CD14-positive monocyte (primary cell): ENCODE results near the gene TMBIM4. TPM values are rescaled to one million over a fixed set of nuclear protein-coding genes. Genes with fewer than 3 reads are reported as not detected.

Experiments
- DNase-seq, 3 donors: peaks; one replicate each; pipeline ENCODE4 v3.0.0-alpha.2; 2011 to 2022
- H2AFZ ChIP-seq: 2 replicates; pipeline ENCODE4 v1.6.0; 2012; ENCODE audit warnings: mild to moderate bottlenecking, low read depth, low read length, inconsistent platforms; ENCODE audit not compliant: insufficient read depth, poor library complexity, severe bottlenecking
- H3K27ac ChIP-seq, 2 donors: 1 replicate in 1 of 2; 2 replicates in 1 of 2; pipeline ENCODE4 v1.5.1; 2012 to 2013; ENCODE audit warnings: low read length in 2 of 2, control low read depth in 1 of 2, inconsistent platforms in 1 of 2, low read depth in 1 of 2, mild to moderate bottlenecking in 1 of 2
- H3K27me3 ChIP-seq, 2 donors: one replicate each; pipeline versions ENCODE4 v1.6.0 to v1.6.1; 2011 to 2013; ENCODE audit warnings: low read length in 2 of 2; ENCODE audit not compliant: control insufficient read depth in 2 of 2, insufficient read depth in 2 of 2
- H3K36me3 ChIP-seq, 2 donors: replicated peaks in 1 of 2; 1 replicate in 1 of 2; 2 replicates in 1 of 2; pipeline versions ENCODE4 v1.5.1 to v1.6.1; 2012 to 2013; ENCODE audit warnings: low read length in 2 of 2, control low read depth in 1 of 2, inconsistent platforms in 1 of 2, mild to moderate bottlenecking in 1 of 2; ENCODE audit not compliant: insufficient read depth in 2 of 2, control insufficient read depth in 1 of 2
- H3K4me1 ChIP-seq, 2 donors: 1 replicate in 1 of 2; 2 replicates in 1 of 2; pipeline versions ENCODE4 v1.5.1 to v1.6.1; 2012 to 2013; ENCODE audit warnings: low read length in 2 of 2, control low read depth in 1 of 2, inconsistent platforms in 1 of 2, mild to moderate bottlenecking in 1 of 2, moderate library complexity in 1 of 2; ENCODE audit not compliant: insufficient read depth in 2 of 2, control insufficient read depth in 1 of 2
- H3K4me2 ChIP-seq: replicated peaks from 2 replicates; pipeline ENCODE3; 2012; ENCODE audit warnings: low read length, moderate library complexity, mild to moderate bottlenecking; ENCODE audit not compliant: poor library complexity, severe bottlenecking; ENCODE audit errors: extremely low read depth
- H3K4me3 ChIP-seq, 3 experiments: fragments of 200-600 bp in 1 of 3; sonication (generic) in 1 of 3; replicated peaks in 1 of 3; 1 replicate in 2 of 3; 2 replicates in 1 of 3; pipeline ENCODE4 v1.5.1; 2011 to 2013; ENCODE audit warnings: low read length in 3 of 3, mild to moderate bottlenecking in 3 of 3, control low read depth in 2 of 3, low read depth in 2 of 3, inconsistent platforms in 1 of 3, moderate library complexity in 1 of 3
- H3K79me2 ChIP-seq: 2 replicates; pipeline ENCODE4 v1.6.0; 2012; ENCODE audit warnings: mild to moderate bottlenecking, control low read depth, inconsistent platforms, low read length, moderate library complexity; ENCODE audit not compliant: insufficient read depth
- H3K9ac ChIP-seq: 2 replicates; pipeline ENCODE4 v1.6.0; 2017; ENCODE audit warnings: low read length, mild to moderate bottlenecking; ENCODE audit not compliant: insufficient read depth, poor library complexity, severe bottlenecking
- H3K9me3 ChIP-seq, 2 donors: replicated peaks in 1 of 2; 1 replicate in 1 of 2; 2 replicates in 1 of 2; pipeline versions ENCODE4 v1.5.1 to v1.6.1; 2012 to 2013; ENCODE audit warnings: low read length in 2 of 2, control low read depth in 1 of 2; ENCODE audit not compliant: control insufficient read depth in 1 of 2, insufficient read depth in 1 of 2
- H4K20me1 ChIP-seq: 2 replicates; pipeline ENCODE4 v1.6.0; 2012; ENCODE audit warnings: mild to moderate bottlenecking, low read length, control low read depth, moderate library complexity; ENCODE audit not compliant: insufficient read depth
- H3K27ac Mint-ChIP-seq, 7 donors: one replicate each; pipeline ENCODE4 v1.8.0; 2020; ENCODE audit warnings: mild to moderate bottlenecking in 7 of 7, mixed read lengths in 7 of 7, moderate library complexity in 6 of 7, inconsistent platforms in 2 of 7
- H3K27me3 Mint-ChIP-seq, 3 donors: one replicate each; pipeline ENCODE4 v1.8.0; 2021 to 2022; ENCODE audit warnings: low read depth in 3 of 3, mild to moderate bottlenecking in 3 of 3, mixed read lengths in 3 of 3, moderate library complexity in 3 of 3, inconsistent platforms in 1 of 3
- H3K36me3 Mint-ChIP-seq, 2 donors: one replicate each; pipeline ENCODE4 v1.8.0; 2020; ENCODE audit warnings: mixed read lengths in 2 of 2, inconsistent platforms in 1 of 2, mild to moderate bottlenecking in 1 of 2
- H3K4me1 Mint-ChIP-seq: one replicate; pipeline ENCODE4 v1.8.0; 2020; ENCODE audit warnings: mild to moderate bottlenecking, mixed read lengths
- H3K4me3 Mint-ChIP-seq, 2 donors: one replicate each; pipeline ENCODE4 v1.8.0; 2020; ENCODE audit warnings: mild to moderate bottlenecking in 2 of 2, mixed read lengths in 2 of 2, moderate library complexity in 1 of 2
- H3K9me3 Mint-ChIP-seq, 7 donors: one replicate each; pipeline ENCODE4 v1.8.0; 2020 to 2022; ENCODE audit warnings: mixed read lengths in 7 of 7, mild to moderate bottlenecking in 6 of 7, moderate library complexity in 6 of 7, inconsistent platforms in 2 of 7
- CTCF ChIP-seq: fragments of 200-600 bp; IDR thresholded peaks from one replicate; pipeline ENCODE4 v1.8.0; 2022; ENCODE audit warnings: antibody characterized with exemption, mild to moderate bottlenecking
- WGBS: methylation state at CpG from one replicate; pipeline ENCODE4 v1.1.5; 2013; ENCODE audit warnings: missing lambda C conversion rate; ENCODE audit not compliant: insufficient coverage; 5-methylcytosine and 5-hydroxymethylcytosine counted together
- intact Hi-C, 2 donors: fragments of 100-400 bp; cut with micrococcal nuclease; formaldehyde crosslinking; loops; one replicate each; pipeline versions ENCODE4 v1.15.0 to v1.15.1; 2023
- polyA plus RNA-seq, 3 donors: library from polyadenylated mRNA; depleted of rRNA in 1 of 3; unstranded in 2 of 3; stranded (reverse) in 1 of 3; fragments of 300-500 nt in 2 of 3; fragments of >200 nt in 1 of 3; fragmentation: Illumina TruSeq in 2 of 3; gene quantifications; 1 replicate in 2 of 3; 2 replicates in 1 of 3; pipeline ENCODE4 v1.2.3, GENCODE V29; 2012 to 2021

The TMBIM4 gene
- polyA plus RNA-seq, 3 donors, result 153 to 823 (median 694) TPM

GRCh38 chr12:66132408-66132807 is 37.4 kb downstream of the TMBIM4 start:
- H4K20me1 ChIP-seq, result peaks cover 4% of the 10 kb centered on the region
- no peak overlapping the region for H3K4me3 ChIP-seq
- H3K27ac ChIP-seq, result no peak overlapping the region
- DNase-seq, result no peak
- H3K27me3 ChIP-seq, result no peaks in the 10 kb centered on the region
- H3K79me2 ChIP-seq, result peaks cover 74% of the 10 kb centered on the region
- H3K4me2 ChIP-seq, result no peak overlapping the region
- Mint-ChIP-seq H3K36me3 (peaks cover 25 to 34% of the 10 kb centered on the region in 2 donors), H3K27me3 (peaks cover 0 to 2% (median 0%) of the 10 kb centered on the region in 3 donors), H3K4me1 (peaks cover 45% of the 10 kb centered on the region), H3K27ac (peak overlapping the region in 3 of 7 donors; percentile 41 to 73 (median 57)), H3K4me3 (no peak overlapping the region), H3K9me3 (no peaks in the 10 kb centered on the region)
- TF ChIP-seq CTCF, result no peak
- peaks cover 21 to 46% of the 10 kb centered on the region in 2 donors for H3K4me1 ChIP-seq
- peaks cover 27 to 28% of the 10 kb centered on the region in 2 donors for H3K36me3 ChIP-seq
- H2AFZ ChIP-seq, result no peak overlapping the region
- intact Hi-C loops, result no loop called here
- H3K9ac ChIP-seq, result no peak overlapping the region
- no peaks in the 10 kb centered on the region for H3K9me3 ChIP-seq

DNA sequence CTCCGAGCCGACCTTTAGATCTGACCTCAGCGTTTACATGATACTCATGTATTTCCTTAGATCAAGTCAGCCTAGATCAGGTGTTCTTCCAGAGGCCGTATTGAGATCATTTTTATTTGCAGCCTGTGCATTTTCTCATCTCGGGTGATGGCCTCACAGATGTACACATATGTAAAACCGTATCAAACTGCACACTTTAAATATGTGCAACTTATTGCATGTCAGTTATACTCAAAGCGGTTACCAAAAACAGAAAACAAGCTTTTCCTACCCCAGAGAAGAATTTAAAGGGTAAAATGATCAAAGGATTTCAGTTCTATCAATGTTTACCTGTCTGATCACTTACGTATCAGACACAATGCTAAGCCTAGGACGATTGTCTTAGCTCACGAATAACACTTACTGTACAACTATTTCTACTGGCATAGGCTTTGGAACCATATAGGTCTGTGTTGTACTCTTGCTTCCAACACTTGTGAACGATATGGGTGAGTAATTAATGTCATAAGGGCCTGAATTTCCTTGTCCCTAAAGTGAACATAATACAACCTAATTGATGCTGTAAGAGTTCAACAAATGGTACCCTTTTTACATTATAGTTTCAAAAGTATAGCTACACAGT is 38.6 kb downstream of the TMBIM4 start:
- Mint-ChIP-seq H3K4me3 (peak overlapping the region; percentile 98 to 99), H3K27ac (peak overlapping the region; percentile 94 to 98 (median 97)), H3K36me3 (peaks cover 30 to 36% of the 10 kb centered on the region in 2 donors), H3K27me3 (peaks cover 0 to 2% (median 0%) of the 10 kb centered on the region in 3 donors), H3K9me3 (no peaks in the 10 kb centered on the region), H3K4me1 (peaks cover 46% of the 10 kb centered on the region)
- Histone ChIP-seq H3K4me1 (peaks cover 21 to 47% of the 10 kb centered on the region in 2 donors), H3K27ac (peak overlapping the region; percentile 66 to 94), H3K36me3 (peaks cover 25 to 28% of the 10 kb centered on the region in 2 donors), H3K9me3 (no peaks in the 10 kb centered on the region), H3K4me2 (peak overlapping the region; percentile 89), H4K20me1 (peaks cover 8% of the 10 kb centered on the region), H3K4me3 (peak overlapping the region; percentile 65 to 94 (median 81)), H2AFZ (peak overlapping the region; percentile 92), H3K79me2 (peaks cover 76% of the 10 kb centered on the region), H3K27me3 (no peaks in the 10 kb centered on the region), H3K9ac (peak overlapping the region; percentile 84)
- intact Hi-C loops, result no loop called here
- WGBS, result 0% methylated on average over 4 of the region's 11 CpGs
- DNase-seq, result no peak
- TF ChIP-seq CTCF, result no peak
